ENCODE measurements around the gene IL36A.

Gene IL36A

DNA sequence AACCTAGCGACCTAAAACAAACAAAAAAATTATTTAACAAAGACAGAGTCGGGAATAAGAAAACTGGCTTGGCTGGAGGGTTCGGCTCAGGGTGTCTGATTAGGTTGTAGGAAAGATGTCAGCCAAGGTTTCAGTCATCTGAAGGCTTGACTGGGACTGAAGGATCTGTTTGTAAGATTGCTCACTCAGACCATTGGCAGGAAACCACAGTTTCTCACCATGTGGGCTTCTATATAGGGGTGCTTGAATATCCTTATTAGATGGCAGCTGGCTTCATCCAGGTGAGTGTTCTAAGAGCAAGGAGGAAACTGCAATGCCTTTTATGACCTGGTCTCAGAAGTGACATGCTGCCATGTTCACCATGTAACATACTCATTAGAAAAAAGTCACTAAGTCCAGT is 48.4 kb downstream of the IL36A start:
- Mint-ChIP-seq H3K4me3 (no peak overlapping the region), H3K27ac (no peak overlapping the region), H3K27me3 (no peaks in the 10 kb centered on the region), H3K36me3 (ENCODE audit: low read depth) (peaks cover 4% of the 10 kb centered on the region), H3K9me3 (peaks cover 24% of the 10 kb centered on the region), H3K4me1 (ENCODE audit: low read depth) (peaks cover 17% of the 10 kb centered on the region)

DNA sequence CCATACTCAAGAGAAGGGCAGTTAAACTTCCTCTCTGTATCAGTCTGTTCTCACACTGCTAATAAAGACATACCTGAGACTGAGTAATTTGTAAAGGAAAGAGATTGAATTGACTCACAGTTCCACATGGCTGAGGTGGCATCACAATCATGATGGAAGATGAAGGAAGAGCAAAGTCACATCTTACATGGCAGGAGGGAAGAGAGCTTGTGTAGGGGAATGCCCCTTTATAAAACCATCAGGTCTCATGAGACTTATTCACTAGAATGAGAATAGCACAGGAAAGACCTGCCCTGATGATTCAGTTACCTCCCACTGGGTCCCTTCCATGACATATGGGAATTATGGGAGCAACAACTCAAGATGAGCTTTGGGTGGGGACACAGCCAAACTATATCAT is 48.8 kb downstream of the IL36A start:
- Mint-ChIP-seq H3K27me3 (no peaks in the 10 kb centered on the region), H3K9me3 (peaks cover 24% of the 10 kb centered on the region), H3K36me3 (ENCODE audit: low read depth) (peaks cover 4% of the 10 kb centered on the region), H3K27ac (no peak overlapping the region), H3K4me3 (no peak overlapping the region), H3K4me1 (ENCODE audit: low read depth) (peaks cover 17% of the 10 kb centered on the region)

DNA sequence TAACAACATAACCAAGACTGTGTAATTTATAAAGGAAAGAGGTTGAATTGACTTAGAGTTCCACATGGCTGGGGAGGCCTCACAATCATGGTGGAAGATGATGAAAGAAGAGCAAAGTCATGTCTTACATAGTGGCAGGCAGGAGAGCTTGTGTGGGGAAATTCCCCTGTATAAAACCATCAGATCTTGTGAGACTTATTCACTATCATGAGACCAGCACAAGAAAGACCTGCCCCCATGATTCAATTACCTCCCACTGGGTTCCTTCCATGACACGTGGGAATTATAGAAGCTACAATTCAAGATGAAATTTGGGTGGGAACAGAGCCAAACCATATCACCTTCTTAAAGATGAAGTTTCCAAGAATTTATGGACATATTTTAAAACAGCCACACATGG is 51.3 kb downstream of the IL36A start:
- peaks cover 17% of the 10 kb centered on the region for H3K4me1 Mint-ChIP-seq (ENCODE audit: low read depth)

DNA sequence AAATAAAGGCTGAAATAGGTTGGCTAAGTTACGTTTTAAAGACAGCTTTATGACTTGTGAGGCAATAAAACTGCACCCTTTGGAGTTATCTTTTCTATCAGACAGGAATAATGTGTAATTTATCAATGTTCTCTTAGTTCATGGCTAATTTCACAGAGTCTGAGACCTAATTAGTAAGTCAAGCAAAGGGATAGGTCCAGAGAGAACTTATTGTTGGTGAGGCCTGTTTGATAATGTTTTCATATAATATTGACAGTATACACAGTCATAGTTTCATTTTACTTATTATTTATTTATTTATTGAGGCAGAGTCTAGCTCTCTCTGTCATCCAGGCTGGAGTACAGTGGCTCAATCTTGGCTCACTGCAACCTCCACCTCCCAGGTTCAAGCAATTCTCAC is 51.9 kb downstream of the IL36A start:
- H3K36me3 Mint-ChIP-seq (ENCODE audit: low read depth), result peaks cover 4% of the 10 kb centered on the region
- peaks cover 24% of the 10 kb centered on the region for H3K9me3 Mint-ChIP-seq
- no peaks in the 10 kb centered on the region for H3K27me3 Mint-ChIP-seq
- no peak overlapping the region for H3K4me3 Mint-ChIP-seq
- H3K4me1 Mint-ChIP-seq (ENCODE audit: low read depth), result peaks cover 17% of the 10 kb centered on the region
- H3K27ac Mint-ChIP-seq, result no peak overlapping the region

More for the DNA sequence above, 51.3 kb downstream of the IL36A start:
- Mint-ChIP-seq H3K4me3 (no peak overlapping the region), H3K27ac (peak overlapping the region; percentile 19), H3K36me3 (ENCODE audit: low read depth) (peaks cover 4% of the 10 kb centered on the region), H3K9me3 (peaks cover 24% of the 10 kb centered on the region), H3K27me3 (no peaks in the 10 kb centered on the region)
